ENCODE data around the gene EMB.

GRCh38 chr5:50447941-50448340 is 6.9 kb upstream of the EMB start:
- TF ChIP-seq CTCF (IDR thresholded peaks at IDR 0.05) (no peak), POLR2A (IDR thresholded peaks at IDR 0.05) (no peak)
